Nephron progenitor cell (in vitro differentiated cells): ENCODE data around the gene GSG1L.

ENCODE experiments used
- DNase-seq: peaks from one replicate; pipeline ENCODE4 v3.0.0; 2021
- H3K27ac Mint-ChIP-seq: 2 replicates; pipeline ENCODE4 v1.8.0; 2021; ENCODE audit warnings: mild to moderate bottlenecking, moderate library complexity, mixed read lengths
- H3K27me3 Mint-ChIP-seq: 2 replicates; pipeline ENCODE4 v1.8.0; 2021; ENCODE audit warnings: mild to moderate bottlenecking, low read depth, mixed read lengths; ENCODE audit not compliant: poor library complexity
- H3K36me3 Mint-ChIP-seq: 2 replicates; pipeline ENCODE4 v1.8.0; 2021; ENCODE audit warnings: low read depth, mixed read lengths
- H3K4me1 Mint-ChIP-seq: 2 replicates; pipeline ENCODE4 v1.8.0; 2021; ENCODE audit warnings: mixed read lengths
- H3K4me3 Mint-ChIP-seq: 2 replicates; pipeline ENCODE4 v1.8.0; 2021; ENCODE audit warnings: mild to moderate bottlenecking, moderate library complexity, mixed read lengths
- H3K9me3 Mint-ChIP-seq: 2 replicates; pipeline ENCODE4 v1.8.0; 2021; ENCODE audit warnings: mild to moderate bottlenecking, moderate library complexity, mixed read lengths
- CTCF ChIP-seq: fragments of 200-600 bp; sonication (generic); IDR thresholded peaks from 2 replicates; pipeline ENCODE4 v1.5.0; 2021; ENCODE audit warnings: antibody characterized with exemption

GSG1L gene

GRCh38 chr16:27805828-27806351 lies 257.6 kb downstream of the GSG1L start:
- Mint-ChIP-seq H3K27me3 (peaks cover 25% of the 10 kb centered on the region), H3K9me3 (peaks cover 5% of the 10 kb centered on the region), H3K27ac (no peak overlapping the region), H3K4me3 (no peak overlapping the region), H3K4me1 (peaks cover 10% of the 10 kb centered on the region), H3K36me3 (no peaks in the 10 kb centered on the region)
- no peak for TF ChIP-seq CTCF
- DNase-seq, result no peak

- Mint-ChIP-seq H3K9me3 (no peaks in the 10 kb centered on the region), H3K4me1 (peaks cover 10% of the 10 kb centered on the region), H3K4me3 (peak overlapping the region; percentile 12), H3K27me3 (peaks cover 37% of the 10 kb centered on the region), H3K36me3 (no peaks in the 10 kb centered on the region), H3K27ac (no peak overlapping the region)
- no peak for DNase-seq
- no peak for TF ChIP-seq CTCF
Measured at GRCh38 chr16:27803775-27804549, 259.6 kb downstream of the GSG1L start.

GRCh38 chr16:27802664-27803439 lies 260.7 kb downstream of the GSG1L start:
- peaks cover 37% of the 10 kb centered on the region for H3K27me3 Mint-ChIP-seq
- H3K4me1 Mint-ChIP-seq, result peaks cover 10% of the 10 kb centered on the region
- no peaks in the 10 kb centered on the region for H3K9me3 Mint-ChIP-seq

GRCh38 chr16:27801289-27801945 lies 262.1 kb downstream of the GSG1L start:
- TF ChIP-seq CTCF, result no peak
- DNase-seq, result no peak

More at GRCh38 chr16:27802664-27803439, 260.7 kb downstream of the GSG1L start:
- H3K27ac Mint-ChIP-seq, result peak overlapping the region; percentile 76
- DNase-seq, result no peak
- no peaks in the 10 kb centered on the region for H3K36me3 Mint-ChIP-seq
- H3K4me3 Mint-ChIP-seq, result no peak overlapping the region
- TF ChIP-seq CTCF, result no peak

DNA sequence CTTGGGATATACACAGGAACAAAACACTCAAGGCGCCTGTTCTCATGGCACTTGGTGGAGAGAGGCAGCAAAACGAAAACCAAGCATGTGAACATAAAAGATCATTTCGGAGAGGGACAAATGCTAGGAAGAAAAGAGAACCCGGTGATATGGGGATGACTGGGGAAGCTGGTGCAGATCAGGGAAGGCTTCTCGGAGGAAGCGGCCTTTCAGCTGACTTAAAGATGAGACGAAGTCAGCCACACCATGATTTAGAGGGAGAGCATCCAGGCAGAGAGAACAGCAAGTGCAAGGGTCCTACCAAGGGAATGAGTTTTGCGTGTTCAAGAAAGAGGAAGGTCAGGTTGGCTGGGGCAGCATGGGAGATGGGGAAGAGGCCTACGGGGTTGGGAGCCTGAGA lies 262.7 kb downstream of the GSG1L start:
- H3K9me3 Mint-ChIP-seq, result no peaks in the 10 kb centered on the region
- TF ChIP-seq CTCF, result no peak
- no peak overlapping the region for H3K4me3 Mint-ChIP-seq
- H3K36me3 Mint-ChIP-seq, result no peaks in the 10 kb centered on the region
- no peak for DNase-seq
- peaks cover 37% of the 10 kb centered on the region for H3K27me3 Mint-ChIP-seq
- H3K27ac Mint-ChIP-seq, result no peak overlapping the region
- peaks cover 10% of the 10 kb centered on the region for H3K4me1 Mint-ChIP-seq

More at GRCh38 chr16:27801289-27801945, 262.1 kb downstream of the GSG1L start:
- no peaks in the 10 kb centered on the region for H3K9me3 Mint-ChIP-seq
- H3K4me1 Mint-ChIP-seq, result peaks cover 10% of the 10 kb centered on the region
- H3K27me3 Mint-ChIP-seq, result peaks cover 34% of the 10 kb centered on the region
- no peak overlapping the region for H3K27ac Mint-ChIP-seq
- no peak overlapping the region for H3K4me3 Mint-ChIP-seq
- no peaks in the 10 kb centered on the region for H3K36me3 Mint-ChIP-seq
